ENCODE results near the gene ITGA7. TPM values are rescaled to one million over a fixed set of nuclear protein-coding genes. Genes with fewer than 3 reads are reported as not detected.
"Not testable (repeated sequence)": the region's sequence is repeated elsewhere in the genome, so short reads cannot be mapped to it uniquely, and the experiment has no call there.

ITGA7 gene
- total RNA-seq, 6 donors from 2014 or later = 4.6 to 30.4 (median 9.0) TPM

- TF ChIP-seq EP300 (IDR thresholded peaks at IDR 0.05) (no peak), POLR2A (IDR thresholded peaks at IDR 0.05) (no peak), POLR2AphosphoS5 (IDR thresholded peaks at IDR 0.05) (no peak)
- TF ChIP-seq, protein P1, sequence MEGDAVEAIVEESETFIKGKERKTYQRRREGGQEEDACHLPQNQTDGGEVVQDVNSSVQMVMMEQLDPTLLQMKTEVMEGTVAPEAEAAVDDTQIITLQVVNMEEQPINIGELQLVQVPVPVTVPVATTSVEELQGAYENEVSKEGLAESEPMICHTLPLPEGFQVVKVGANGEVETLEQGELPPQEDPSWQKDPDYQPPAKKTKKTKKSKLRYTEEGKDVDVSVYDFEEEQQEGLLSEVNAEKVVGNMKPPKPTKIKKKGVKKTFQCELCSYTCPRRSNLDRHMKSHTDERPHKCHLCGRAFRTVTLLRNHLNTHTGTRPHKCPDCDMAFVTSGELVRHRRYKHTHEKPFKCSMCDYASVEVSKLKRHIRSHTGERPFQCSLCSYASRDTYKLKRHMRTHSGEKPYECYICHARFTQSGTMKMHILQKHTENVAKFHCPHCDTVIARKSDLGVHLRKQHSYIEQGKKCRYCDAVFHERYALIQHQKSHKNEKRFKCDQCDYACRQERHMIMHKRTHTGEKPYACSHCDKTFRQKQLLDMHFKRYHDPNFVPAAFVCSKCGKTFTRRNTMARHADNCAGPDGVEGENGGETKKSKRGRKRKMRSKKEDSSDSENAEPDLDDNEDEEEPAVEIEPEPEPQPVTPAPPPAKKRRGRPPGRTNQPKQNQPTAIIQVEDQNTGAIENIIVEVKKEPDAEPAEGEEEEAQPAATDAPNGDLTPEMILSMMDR (IDR thresholded peaks at IDR 0.05) = no peak
- no peaks in the 10 kb centered on the region for H3K9me3 ChIP-seq
- H3K27me3 ChIP-seq = no peaks in the 10 kb centered on the region
- 64 to 66% methylated on average over 3 of the region's 3 CpGs for WGBS, 2 donors
- peaks cover 0 to 12% (median 5%) of the 10 kb centered on the region in 4 donors for H3K4me1 ChIP-seq
- ATAC-seq (ENCODE audit: low FRiP score in 2 of 2) (no peak), DNase-seq (no peak)
- no peaks in the 10 kb centered on the region for H3K36me3 ChIP-seq
- no peak overlapping the region for H3K27ac ChIP-seq
- no peak overlapping the region for H3K4me3 ChIP-seq
Measured at GRCh38 chr12:55653031-55653430, 54.7 kb downstream of the ITGA7 start.

DNA sequence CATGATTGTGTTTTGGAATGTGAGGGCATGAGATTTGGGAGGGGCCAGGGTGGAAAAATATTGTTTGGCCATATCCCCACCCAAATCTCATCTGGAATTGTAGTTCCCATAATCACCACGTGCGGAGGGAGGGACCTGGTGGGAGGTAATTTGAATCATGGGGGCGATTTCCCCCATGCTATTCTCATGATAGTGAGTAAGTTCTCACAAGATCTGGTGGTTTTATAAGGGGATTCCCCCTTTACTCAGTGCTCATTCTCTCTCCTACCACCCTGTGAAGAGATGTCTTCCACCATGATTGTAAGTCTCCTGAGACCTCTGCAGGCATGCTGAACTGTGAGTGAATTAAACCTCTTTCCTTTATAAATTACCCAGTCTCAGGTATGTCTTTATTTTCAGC, 55.4 kb downstream of the ITGA7 start:
- ATAC-seq (ENCODE audit: low FRiP score in 2 of 2) (no peak), DNase-seq (no peak)
- H3K4me3 ChIP-seq = no peak overlapping the region
- H3K4me1 ChIP-seq = peaks cover 0 to 7% (median 5%) of the 10 kb centered on the region in 4 donors
- WGBS, 2 donors = 83 to 91% methylated on average over 3 of the region's 3 CpGs
- H3K27ac ChIP-seq = no peak overlapping the region
- no peaks in the 10 kb centered on the region for H3K9me3 ChIP-seq
- TF ChIP-seq, protein P1 (IDR thresholded peaks at IDR 0.05) = no peak
- TF ChIP-seq POLR2AphosphoS5 (IDR thresholded peaks at IDR 0.05) = no peak
- no peak for TF ChIP-seq EP300 (IDR thresholded peaks at IDR 0.05)
- TF ChIP-seq POLR2A (IDR thresholded peaks at IDR 0.05) = no peak
- no peaks in the 10 kb centered on the region for H3K27me3 ChIP-seq
- H3K36me3 ChIP-seq = no peaks in the 10 kb centered on the region

GRCh38 chr12:55651299-55651683, 56.4 kb downstream of the ITGA7 start:
- Histone ChIP-seq H3K27ac (peak overlapping the region in 2 of 4 donors; percentile 21 to 72), H3K9me3 (no peaks in the 10 kb centered on the region), H3K27me3 (no peaks in the 10 kb centered on the region), H3K4me1 (peaks cover 0 to 14% (median 12%) of the 10 kb centered on the region in 4 donors), H3K36me3 (no peaks in the 10 kb centered on the region), H3K4me3 (no peak overlapping the region)
- no peak for TF ChIP-seq POLR2AphosphoS5 (IDR thresholded peaks at IDR 0.05)
- no peak for TF ChIP-seq POLR2A (IDR thresholded peaks at IDR 0.05)
- TF ChIP-seq EP300 (IDR thresholded peaks at IDR 0.05) = no peak
- TF ChIP-seq, protein P1 (IDR thresholded peaks at IDR 0.05) = no peak
- no peak for DNase-seq
- WGBS, 2 donors = 60 to 75% methylated on average over 3 to 5 of the region's 5 CpGs
- ATAC-seq (ENCODE audit: low FRiP score in 2 of 2) = no peak

DNA sequence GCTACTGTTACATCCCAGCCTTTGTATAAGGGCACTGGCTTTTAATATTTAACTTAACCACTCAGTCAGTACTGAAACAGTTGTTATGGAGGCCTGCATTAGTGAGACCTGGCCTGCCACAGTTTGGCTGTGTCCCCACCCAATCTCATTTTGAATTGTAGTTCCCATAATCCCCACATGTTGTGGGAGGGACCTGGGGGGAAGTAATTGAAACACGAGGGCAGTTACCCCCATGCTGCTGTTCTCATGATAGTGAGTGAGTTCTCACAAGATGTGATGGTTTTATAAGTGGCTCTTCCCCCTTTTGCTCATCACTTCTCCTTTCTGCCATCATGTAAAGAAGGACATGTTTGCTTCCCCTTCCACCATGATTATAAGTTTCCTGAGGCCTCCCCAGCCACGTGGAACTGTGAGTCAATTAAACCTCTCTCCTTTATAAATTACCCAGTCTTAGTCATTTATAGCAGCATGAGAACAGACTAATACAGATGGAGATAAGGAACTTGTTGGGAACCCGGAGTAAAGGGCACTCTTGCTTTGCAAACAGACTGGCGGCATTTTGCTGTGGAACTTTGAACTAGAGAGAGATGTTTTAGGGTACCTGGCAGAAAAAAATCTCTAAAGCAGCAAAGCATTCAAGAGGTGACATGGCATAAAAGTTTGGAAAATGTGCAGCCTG, 56.9 kb downstream of the ITGA7 start:
- not testable (repeated sequence) for H3K9me3 ChIP-seq; H3K27me3 ChIP-seq; H3K36me3 ChIP-seq; H3K4me3 ChIP-seq; ATAC-seq (ENCODE audit: low FRiP score in 2 of 2)
- WGBS, 2 donors = 33 to 41% methylated on average over 4 of the region's 4 CpGs
- H3K4me1 ChIP-seq = peaks cover 0 to 16% (median 12%) of the 10 kb centered on the region in 4 donors
- DNase-seq = peak in 1 of 2 donors; percentile 46
- TF ChIP-seq POLR2AphosphoS5 (IDR thresholded peaks at IDR 0.05) = peak in 1 of 2 donors; percentile 48
- peak overlapping the region in 3 of 4 donors; percentile 21 to 72 (median 48) for H3K27ac ChIP-seq

DNA sequence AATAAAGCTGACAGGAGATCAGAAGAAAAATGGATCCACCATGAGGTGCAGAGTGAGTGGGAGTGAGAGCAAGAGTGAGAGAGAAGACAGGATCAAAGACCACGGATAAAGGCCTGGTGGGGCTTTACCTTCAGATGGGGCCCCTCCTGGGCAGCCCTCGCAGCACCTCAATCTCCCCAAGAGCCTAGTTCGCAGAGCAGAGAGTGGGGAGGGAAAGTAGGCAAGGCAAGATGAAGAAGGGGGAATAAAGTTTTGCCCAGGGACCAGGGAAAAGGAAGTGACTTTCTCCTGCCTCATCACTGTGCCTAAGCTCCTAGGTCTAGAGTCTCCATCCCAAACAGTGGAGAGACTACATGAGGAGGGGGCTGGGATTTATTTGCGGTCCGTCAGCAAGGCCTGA, 60.7 kb downstream of the ITGA7 start:
- ATAC-seq (ENCODE audit: low FRiP score in 2 of 2) = no peak
- no peaks in the 10 kb centered on the region for H3K9me3 ChIP-seq
- TF ChIP-seq, protein P1 (IDR thresholded peaks at IDR 0.05) = no peak
- TF ChIP-seq POLR2A (IDR thresholded peaks at IDR 0.05) = no peak
- TF ChIP-seq EP300 (IDR thresholded peaks at IDR 0.05) = no peak
- TF ChIP-seq POLR2AphosphoS5 (IDR thresholded peaks at IDR 0.05) = no peak
- peak overlapping the region; percentile 75 to 86 (median 80) for H3K27ac ChIP-seq
- H3K27me3 ChIP-seq = no peaks in the 10 kb centered on the region
- no peak overlapping the region for H3K4me3 ChIP-seq
- 95 to 98% methylated on average over 5 of the region's 5 CpGs for whole genome bisulfite sequencing, 2 donors
- no peaks in the 10 kb centered on the region for H3K36me3 ChIP-seq
- no peak for DNase-seq
- H3K4me1 ChIP-seq = peaks cover 0 to 22% (median 12%) of the 10 kb centered on the region in 4 donors

Data from upper lobe of left lung (tissue), 6 donors.